T-helper 2 cell (primary cell): ENCODE results near the gene RFX2.
A peak's percentile ranks its signal among the peaks of the same experiment; 100 is the strongest.
"Not testable (repeated sequence)": the region's sequence is repeated elsewhere in the genome, so short reads cannot be mapped to it uniquely, and the experiment has no call there.

Experiments
- DNase-seq, 5 experiments: peaks; one replicate each; pipeline versions ENCODE4 v3.0.0 to v3.0.0-alpha.2; 2012 to 2022
- total RNA-seq, 2 donors: gene quantifications; one replicate each; lab custom pipeline; 2026; lab: John Stamatoyannopoulos, UW

Gene RFX2
- 3.4 to 10.3 reads per million in 2 donors for total RNA-seq

DNA sequence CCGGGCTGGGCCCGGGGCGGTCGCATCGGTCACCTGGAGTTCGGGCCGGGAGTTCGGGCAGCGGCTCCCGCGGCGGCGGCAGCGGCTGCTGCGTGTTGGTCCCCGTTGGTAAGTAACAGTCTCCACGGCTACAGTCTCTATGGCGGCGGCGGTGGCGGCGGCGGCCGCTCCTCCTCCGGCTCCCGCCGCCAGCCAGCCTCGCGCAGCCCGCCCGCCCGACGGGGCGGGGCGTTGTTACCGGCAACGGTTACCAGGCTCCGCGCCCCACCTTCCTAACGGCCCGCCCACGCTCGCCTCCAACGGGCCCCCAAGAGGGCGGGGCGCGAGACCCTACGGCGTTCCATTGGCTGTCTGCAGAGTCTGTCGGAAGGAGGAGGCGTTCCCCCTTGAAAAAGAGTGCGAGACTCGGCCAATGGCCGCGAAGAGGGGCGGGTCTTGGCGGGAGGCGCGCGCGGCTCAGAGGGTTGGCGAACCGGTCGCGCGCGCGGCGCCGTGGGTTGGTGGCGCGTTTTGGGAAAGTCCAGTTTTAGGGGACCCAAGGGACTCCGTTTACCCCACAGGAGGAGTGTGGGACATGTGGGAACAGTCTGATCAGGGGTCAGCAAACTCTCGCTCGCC is at the start of gene RFX2:
Gene RFX2, minus strand, starts transcription at position 141 of the 618 bp plus-strand sequence. CDS start 63,004 bp downstream, outside the sequence.
- peak; percentile 98 to 99 (median 98) for DNase-seq

DNA sequence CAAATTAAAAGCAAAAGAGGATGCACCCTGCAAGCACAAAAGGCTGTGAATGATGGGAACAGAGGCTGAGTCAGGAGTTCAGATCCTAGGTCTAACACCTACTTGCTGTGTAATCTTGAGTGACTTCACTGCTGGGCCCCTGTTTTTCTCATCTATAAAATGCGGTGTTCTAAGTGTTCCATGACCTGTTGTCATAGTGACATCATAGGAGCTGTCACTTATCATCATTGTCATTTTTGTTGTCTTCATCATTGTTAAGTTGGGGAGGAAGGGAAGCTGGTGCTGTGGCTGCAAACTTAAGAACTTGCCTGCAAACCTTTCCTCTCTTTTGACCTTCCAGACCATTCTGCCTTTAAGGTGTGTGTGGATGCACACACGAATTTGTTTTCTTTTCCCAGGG is 45.7 kb upstream of the RFX2 start:
- no peak for DNase-seq

DNA sequence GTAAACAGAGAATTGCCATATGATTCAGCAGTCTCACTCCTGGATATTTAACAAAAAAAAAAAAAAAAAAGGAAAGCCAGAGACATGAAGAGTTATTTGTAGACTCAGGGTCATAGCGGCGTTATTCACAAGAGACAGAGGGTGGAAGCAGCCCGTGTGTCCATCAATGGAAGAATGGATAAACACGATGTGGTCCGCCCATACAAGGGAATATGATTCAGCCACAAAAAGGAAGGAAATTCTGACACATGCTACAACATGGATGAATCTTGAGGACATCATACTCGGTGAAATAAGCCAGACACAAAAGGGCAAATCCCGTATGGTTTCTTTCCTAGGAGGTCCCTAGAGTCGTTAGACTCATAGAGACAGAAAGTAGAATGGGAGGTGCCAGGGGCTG is 40.0 kb upstream of the RFX2 start:
- DNase-seq, result no peak

DNA sequence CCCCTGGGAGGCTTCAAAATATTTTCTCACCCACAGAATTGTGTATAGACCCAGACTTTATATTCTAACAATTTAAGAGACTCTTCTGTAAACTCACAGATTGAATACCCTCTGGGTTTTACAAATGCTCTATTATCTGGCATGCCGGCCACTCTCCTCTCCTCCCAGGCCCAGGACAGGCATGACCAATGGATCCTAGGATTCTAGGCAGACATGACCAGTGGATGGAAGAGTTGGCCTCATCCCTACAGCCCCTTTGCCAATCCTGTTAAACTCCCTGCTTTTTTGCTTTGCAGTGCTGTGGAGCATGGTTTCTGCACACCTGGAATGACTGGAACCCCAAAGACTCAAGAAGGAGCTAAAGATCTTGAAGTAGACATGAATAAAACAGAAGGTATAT is 30.9 kb upstream of the RFX2 start:
- DNase-seq, result no peak

DNA sequence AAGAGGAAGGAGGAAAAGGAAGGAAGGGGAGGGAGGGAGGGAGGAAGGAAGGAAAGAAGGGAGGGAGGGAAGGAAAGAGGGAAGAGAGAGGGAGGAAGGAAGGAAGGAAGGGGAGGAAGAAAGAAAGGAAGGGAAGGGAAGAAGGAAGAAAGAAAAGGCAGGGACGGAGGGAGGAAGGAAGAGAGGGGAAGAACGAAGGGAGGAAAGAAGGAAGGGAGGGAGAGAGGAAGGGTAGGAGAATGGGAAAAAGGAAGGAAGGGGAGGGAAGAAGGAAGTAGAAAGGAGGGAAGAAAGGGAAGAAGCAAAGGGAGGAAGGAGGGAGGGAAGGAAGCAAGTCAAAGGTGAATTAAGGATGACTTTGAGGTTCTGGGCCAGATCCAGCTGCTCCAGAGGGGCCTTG is 28.2 kb upstream of the RFX2 start:
- DNase-seq, result no peak

DNA sequence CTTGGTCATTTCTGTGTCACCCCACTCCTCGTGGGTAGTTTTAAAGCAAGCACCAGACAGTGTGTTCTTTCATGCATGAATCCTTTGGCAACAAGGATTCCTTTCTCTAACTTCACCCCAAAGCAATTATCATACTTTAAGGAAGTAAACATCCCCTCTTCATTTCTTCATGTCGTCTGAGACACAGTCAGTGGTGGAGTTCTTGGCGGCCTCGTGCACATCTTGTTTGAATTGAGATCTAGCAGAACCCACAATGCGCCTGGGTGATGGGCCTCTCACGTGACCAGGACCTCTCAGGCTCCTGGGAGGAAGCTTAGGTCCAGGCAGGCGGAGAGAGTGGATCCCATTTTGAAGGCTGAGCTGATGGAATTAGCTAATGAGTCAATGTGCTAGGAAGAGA is 27.8 kb upstream of the RFX2 start:
- no peak for DNase-seq

DNA sequence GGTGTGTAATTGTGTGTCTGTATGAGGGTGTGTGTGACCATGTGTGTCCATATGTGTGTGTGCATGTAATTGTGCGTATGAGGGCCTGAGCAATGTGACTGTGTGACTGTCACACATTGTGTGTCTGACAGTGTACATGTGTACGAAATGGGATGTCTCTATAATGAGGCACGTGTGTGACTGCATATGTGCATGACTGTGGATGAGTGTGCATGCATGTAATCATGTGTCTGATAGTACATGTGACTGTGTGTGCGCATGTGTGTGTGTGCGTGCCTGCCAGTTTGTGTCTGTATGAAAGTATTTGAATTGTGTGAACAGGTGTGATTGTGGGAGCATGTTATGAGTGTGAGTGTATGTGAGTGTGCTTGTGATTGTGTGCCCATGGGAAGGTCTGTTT is 22.9 kb upstream of the RFX2 start:
- DNase-seq, result no peak

DNA sequence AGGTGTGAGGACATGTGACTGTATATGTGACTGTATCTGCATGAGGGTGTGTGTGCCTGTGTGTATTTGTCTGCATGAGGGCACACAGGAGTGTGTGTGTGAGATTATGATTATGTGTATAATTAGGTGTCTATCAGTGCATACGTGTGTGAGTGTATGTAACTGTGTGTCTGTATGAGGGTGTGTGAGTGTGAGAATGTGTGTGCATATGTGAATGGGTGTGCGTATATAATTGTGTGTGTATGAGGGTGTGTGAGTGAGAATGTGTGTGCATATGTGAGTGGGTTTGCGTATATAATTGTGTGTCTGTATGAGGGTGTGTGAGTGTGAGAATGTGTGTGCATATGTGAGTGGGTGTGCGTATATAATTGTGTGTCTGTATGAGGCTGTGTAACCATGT is 22.2 kb upstream of the RFX2 start:
- DNase-seq, result no peak

DNA sequence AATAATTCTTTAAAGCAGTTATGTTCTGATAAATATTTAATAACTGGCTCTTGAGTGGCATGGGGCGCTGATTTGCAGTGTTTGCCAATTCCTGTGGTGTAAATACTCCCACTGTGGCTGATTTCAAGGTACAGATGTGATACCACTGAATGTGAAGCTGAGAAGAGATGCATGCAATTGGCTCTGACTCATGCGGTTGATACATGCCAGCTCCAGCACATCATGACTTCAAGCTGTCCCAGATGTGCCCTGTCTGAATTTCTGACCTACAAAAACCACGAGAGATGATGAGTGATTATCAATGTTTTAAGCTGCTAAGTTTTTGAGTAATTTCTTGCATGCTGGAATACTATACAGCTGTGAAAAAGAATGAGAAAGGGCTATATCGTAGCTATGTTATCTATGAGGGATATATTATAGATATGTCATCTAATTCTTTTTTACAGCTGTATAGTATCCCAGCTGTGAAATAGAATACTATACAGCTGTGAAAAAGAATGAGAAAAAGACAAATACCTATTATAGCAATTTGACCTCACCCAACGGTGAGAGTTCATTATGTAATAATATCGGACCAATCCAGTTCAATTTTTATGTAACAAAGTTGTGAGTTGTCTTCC is 17.5 kb upstream of the RFX2 start:
- DNase-seq, result no peak

DNA sequence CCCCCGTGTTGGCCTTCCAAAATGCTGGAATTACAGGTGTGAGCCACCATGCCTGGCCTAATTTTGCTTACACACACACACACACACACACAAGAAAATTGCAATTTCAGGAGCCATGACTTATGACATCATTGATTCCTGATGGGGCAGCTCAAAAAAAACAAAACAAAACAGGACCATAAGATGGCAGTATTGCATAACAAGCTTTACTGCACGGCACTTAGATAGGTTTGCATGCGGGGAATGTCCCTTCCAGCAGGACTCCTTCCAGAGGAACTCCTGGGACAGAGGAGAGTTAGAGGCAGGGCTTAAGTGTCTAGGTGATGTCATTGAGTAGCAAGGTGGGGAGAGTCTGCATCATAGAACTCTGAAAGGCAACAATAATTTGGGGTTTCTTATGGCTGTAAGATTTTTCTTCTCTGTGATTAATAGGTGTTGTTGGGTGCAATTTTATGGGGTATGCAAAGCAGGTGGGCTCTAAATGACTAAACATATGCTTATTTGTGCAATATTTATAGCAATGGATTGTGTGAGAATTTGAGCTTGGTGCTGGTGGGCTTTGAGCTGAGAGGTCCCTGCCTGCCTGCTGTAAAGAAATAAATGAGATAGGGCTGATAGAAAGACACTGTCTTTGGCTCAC is 16.2 kb upstream of the RFX2 start:
- peak in 1 of 5 experiments; percentile 60 for DNase-seq

DNA sequence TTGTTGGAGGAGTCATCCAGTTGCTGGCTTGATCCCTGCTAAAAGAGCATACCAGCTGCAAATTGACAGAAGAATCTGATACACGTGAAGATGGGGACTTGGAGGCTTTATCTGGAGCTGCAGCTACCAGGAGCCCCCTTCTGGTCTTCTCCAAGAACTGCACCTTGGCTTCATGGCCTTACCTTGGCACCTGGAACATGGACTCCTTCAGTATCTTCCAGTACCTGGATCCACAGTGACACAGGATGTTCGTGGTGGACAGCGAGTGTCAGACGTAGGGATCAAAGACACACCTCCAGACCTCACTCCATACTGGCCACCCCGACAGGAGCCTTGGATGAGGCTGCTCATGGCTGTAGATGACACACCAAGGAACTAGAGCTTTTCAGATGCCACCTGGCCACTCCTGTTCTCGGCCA is 15.3 kb upstream of the RFX2 start:
- peak in 4 of 5 experiments; percentile 30 to 76 (median 48) for DNase-seq

DNA sequence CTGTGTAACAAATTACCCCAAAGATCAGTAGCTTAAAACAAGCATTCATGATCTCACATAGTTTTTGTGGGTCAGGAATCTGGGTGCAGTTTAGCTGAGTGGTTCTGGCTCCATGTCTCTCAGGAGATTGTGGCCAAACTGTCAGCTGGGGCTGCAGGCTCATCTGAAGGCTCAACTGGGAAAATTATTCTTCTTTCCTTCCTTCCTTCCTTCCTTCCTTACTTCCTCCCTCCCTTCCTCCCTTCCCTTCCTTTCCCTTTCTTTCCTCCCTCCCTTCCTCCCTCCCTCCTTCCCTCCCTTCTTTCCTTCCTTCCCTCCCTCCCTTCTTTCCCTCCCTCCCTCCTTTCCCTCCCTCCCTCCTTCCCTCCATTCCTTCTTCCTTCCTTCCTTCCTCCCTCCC is 8.7 kb upstream of the RFX2 start:
- no peak for DNase-seq

DNA sequence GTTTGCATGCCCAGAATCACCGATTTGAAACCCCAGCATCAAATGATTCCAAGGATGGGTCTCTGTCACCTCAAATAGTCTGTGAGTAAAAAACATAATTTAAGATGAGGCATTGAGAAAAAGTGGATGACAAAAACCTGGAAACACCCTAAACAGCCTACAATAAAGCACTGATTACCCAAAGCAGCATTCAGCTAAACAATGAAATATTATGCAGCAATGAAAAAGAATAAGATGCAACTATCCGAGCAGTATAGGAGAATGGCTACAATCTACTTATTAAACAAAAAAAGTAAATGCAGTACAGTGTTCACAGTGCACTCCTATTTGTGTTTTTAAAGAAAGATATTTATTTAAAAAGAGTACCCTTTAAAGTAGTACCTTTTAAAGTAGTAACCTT is 7.7 kb upstream of the RFX2 start:
- no peak for DNase-seq

DNA sequence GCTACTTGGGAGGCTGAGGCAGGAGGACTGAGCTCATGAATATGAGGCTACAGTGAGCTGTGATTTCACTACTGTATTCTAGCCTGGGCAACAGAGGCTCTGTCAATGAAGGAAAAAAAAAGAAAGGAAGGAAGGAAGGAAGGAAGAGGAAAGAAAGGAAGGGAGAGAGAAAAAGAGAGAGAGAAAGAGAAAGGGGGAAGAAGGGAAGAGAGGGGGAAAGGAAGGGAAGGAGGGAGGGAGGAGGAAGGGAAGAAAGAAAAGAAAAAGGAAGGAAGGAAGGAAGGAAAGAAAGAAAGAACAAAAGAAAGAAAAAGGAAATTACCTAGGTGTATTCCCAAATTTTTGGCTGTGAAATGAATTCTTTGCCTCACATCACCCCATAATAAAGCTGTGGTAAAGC is 7.2 kb upstream of the RFX2 start:
- no peak for DNase-seq

DNA sequence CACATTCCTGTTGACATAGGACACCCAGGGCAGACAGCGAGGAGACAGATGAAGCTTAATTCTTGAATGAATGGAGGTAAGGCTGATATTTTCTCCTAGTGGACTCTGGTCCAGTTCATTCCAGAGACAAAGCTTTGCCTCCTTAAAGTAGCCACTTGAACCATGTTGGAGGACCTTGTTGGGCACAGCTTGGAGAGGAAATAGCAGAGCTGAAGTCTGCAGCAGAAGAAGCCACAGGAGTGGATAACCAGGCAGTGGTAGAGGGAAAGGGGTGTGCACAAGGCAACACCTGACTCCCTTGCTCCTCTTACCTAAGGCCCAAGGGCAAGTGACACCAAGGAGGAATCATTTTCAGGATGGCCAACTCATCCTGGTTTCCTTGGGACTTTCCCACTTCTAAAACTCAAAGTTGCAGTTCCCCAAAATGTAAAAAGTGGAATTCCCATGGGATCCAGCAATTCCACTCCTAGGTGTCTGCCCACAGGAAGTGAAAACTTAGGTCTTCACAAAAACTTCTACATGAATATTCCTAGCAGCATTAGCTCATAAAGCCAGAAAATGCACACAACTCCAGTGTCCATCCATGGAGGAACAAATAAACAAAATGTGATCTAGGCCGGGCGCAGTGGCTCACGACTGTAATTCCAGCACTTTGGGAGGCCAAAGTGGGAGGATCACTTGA is 6.6 kb upstream of the RFX2 start:
- no peak for DNase-seq

DNA sequence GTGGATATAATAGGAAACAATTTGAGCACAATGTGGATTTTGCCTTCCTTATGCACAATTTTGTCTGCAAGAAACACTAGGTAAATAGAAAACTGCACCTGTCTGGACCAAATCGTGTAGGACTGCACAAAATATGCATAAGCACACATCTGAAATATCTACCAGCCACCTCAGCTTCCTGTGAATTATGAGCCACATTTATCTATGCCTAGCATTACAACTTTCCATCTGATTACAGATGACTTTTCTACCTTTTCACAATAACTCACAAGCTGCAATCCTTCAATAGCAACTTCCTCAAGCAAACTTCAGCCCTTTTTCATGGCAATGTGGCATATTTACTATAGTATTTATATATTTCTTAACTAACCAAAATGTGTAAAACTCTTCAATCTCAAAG is 5.7 kb upstream of the RFX2 start:
- DNase-seq, result no peak

DNA sequence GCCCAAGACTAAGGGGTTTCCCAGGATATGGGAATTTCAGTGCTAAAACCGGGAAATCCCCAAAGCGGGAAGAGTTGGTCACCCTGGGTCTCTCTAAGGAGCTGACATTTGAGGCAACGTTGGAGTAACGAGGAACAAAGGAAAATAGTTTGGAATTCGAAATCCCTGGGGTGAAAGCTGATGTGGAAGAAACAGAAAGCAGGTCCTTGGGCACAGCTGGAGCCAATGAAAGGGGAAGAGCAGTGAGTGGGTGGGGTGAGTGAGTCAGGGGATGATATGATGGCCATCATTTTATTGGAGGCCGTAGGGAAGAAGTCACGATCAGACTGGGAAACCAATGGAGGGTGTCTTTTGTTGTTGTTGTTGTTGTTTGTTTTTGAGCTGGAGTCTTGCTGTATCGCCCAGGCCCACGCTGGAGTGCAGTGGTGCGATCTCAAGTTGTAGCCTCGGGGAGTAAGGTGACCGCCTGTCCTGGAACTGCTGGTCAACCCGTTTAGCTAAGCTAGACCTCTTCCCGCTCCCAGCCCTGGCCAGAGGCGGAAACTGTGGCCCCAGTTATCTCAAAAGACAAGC is 3.4 kb upstream of the RFX2 start:
- DNase-seq, result no peak

DNA sequence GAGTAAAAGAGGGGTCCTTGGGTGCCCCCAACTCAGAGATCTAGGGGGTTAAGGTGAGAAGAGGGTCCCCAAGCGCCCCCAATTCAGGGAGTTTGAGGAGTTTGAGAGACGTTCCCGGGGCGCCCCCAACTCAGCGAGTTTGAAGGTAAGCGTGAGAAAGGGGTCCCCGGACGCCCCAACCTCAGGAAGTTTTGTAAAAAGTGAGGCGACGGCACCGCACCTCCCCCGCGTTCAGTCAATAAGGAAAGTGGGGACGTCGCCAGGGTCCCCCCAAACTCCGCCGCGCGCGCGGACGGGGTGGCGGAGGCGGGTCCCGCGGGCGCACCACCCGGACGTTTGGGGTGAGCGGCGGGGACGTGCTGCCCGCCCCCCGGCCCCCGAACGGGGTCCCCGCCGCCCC is 353 bp downstream of the RFX2 start:
- peak in 1 of 5 experiments; percentile 10 for DNase-seq

DNA sequence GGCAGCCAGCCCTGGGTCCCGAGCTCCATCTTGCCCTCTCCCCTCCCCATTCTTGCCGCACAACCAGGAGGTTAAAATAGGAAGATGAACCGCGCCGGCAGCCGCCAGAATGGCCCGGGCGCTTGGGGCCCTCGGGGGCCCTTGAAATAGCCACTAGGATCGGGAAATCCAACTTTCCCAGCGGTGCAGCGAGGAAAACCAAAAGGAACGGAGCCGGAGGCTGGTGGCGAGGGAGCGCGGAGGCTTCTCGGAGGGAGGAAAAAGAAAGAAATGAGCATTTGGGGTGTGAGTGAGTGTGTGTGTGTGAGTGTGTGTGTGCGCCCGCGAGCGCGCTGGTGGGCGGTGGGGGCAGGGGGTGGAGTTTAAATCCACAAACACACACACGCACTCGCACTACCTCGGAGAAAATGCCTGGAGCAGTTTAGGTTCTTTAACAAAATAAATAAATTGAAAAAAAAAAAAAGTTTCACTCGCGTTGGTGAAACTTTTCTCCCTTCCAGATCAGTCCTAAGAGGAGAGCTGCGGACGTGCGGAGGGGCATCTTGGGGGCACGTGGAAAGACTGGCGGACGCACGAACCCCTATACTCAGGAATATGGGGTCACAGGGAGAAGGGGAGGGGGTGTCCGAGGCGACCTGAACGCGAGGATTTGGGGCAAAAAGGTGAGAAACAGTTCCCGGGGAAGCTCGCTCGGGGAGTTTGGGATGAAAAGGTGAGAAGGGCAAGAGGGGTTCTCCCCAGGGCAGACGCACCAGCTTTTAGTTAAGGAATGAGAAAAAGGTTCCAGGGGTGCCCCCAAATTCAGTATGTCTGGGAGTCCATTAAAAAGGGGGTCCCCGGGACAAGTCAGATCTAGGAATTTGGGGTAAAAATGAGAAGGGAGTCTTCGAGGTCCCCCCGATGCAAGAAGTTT is 1.3 kb downstream of the RFX2 start:
- peak in 4 of 5 experiments; percentile 14 to 74 (median 50) for DNase-seq

DNA sequence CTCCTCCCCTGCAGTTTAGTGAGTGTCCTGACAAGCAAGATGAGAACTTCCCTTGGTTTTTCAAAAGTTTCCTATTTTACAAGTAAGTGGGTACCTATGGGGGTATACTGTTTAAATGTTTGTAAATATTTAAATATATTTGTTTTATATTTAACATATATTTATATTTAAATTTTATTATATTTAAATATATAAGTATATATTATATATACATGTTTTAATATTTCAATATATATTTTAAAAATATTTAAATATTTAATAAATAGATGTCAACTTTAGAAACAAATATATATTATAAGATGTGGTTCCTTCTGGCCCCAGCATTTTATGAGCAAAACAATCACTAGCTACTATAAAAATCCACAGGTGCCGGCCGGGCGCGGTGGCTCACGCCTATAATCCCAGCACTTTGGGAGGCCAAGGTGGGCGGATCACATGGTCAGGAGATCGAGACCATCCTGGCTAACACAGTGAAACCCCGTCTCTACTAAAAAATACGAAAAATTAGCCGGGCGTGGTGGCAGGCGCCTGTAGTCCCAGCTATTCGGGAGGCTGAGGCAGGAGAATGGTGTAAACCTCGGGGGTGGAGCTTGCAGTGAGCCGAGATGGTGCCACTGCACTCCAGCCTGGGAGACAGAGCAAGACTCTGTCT is 3.5 kb downstream of the RFX2 start:
- DNase-seq, result not testable (repeated sequence)

DNA sequence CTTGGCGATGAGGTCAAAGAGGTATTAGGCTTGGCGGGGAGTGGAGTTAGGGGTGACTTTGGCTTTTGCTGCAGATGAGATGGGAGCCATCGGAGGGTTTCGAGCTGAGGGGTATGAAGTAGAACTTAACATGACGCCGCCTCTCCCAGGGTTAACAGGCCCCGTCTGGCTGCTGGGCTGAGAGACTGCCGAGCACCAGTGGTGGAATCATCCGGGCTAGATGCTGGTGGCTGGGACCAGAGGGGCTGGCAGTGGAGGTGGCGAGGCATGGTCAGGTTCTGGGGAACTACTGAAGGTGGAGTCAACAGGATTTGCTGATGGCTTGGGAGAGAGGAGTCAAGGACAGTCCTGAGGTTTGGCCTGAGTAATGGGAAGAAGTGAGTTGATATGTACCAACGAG is 4.9 kb downstream of the RFX2 start:
- no peak for DNase-seq

DNA sequence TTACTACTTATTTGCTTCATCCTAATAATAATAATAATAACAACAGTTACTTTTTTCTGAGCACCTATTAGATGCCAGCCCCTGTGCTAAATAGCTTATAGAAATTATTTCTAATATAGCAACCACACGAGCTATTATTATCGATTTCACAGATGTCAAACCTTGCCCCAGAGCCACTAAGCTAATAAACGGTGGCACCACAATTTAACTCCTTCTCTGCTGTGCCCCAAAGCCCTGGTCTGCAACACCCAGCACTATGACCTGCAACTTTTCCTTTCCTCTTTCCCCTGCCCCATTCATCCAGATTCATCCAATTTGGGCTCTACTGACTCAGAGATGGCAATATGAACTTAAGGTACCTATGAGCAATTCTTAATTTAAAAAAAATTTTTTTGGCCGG is 6.4 kb downstream of the RFX2 start:
- DNase-seq, result no peak
